GM23248 (cell line): ENCODE measurements around the gene DAB1.

Experiments used
- EZH2 ChIP-seq: fragments of 200-600 bp; sonication (generic); IDR thresholded peaks from 2 replicates; pipeline ENCODE4 v1.6.1; 2018; ENCODE audit warnings: antibody characterized with exemption, mild to moderate bottlenecking; ENCODE audit not compliant: insufficient read depth, poor library complexity, severe bottlenecking
- EZH2phosphoT487 ChIP-seq: fragments of 200-600 bp; sonication (generic); IDR thresholded peaks from 2 replicates; pipeline ENCODE4 v1.6.1; 2018; ENCODE audit warnings: antibody characterized with exemption, moderate library complexity, mild to moderate bottlenecking, low read depth; ENCODE audit not compliant: insufficient read depth

GRCh38 chr1:57093122-57093521, 330.7 kb downstream of the DAB1 start:
- TF ChIP-seq EZH2: no peak
- no peak for TF ChIP-seq EZH2phosphoT487
